HL-60 (cell line): Measurements from ENCODE around the gene CBX6.

Experiments used
- DNase-seq, 2 experiments: peaks; one replicate each; pipeline ENCODE4 v3.0.0-alpha.2; 2010 to 2020; ENCODE audit warnings: low read depth in 1 of 2, low spot score in 1 of 2
- H3K27ac ChIP-seq: fragments of 250-450 bp; sonication (Bioruptor Pico); replicated peaks from 2 replicates; pipeline ENCODE4 v1.5.1; 2020; ENCODE audit warnings: mild to moderate bottlenecking, moderate library complexity
- H3K27me3 ChIP-seq: fragments of 250-450 bp; sonication (Bioruptor Pico); 2 replicates; pipeline ENCODE4 v1.5.1; 2021; ENCODE audit warnings: mild to moderate bottlenecking, moderate library complexity; ENCODE audit not compliant: insufficient read depth, poor library complexity, severe bottlenecking
- H3K4me3 ChIP-seq: replicated peaks from 2 replicates; pipeline ENCODE4 v1.5.1; 2011; ENCODE audit warnings: mild to moderate bottlenecking, control low read depth, low read length; ENCODE audit not compliant: insufficient read depth
- CTCF ChIP-seq: IDR thresholded peaks from one replicate; pipeline ENCODE4 v1.5.1; 2011; ENCODE audit warnings: low read length, control low read depth, inconsistent platforms; ENCODE audit not compliant: insufficient read depth
- GABPA ChIP-seq: IDR thresholded peaks from 2 replicates; pipeline ENCODE4 v1.6.1; 2012; ENCODE audit warnings: low read depth
- POLR2AphosphoS5 ChIP-seq: IDR thresholded peaks from 2 replicates; pipeline ENCODE4 v1.6.1; 2012; ENCODE audit warnings: low read depth
- REST ChIP-seq: IDR thresholded peaks from 2 replicates; pipeline ENCODE4 v1.6.1; 2012; ENCODE audit warnings: low read depth; ENCODE audit not compliant: insufficient replicate concordance
- SPI1 ChIP-seq: IDR thresholded peaks from 2 replicates; pipeline ENCODE4 v1.6.1; 2012; ENCODE audit warnings: low read depth, mild to moderate bottlenecking, borderline replicate concordance

Gene CBX6

GRCh38 chr22:38842512-38843200, 29.4 kb downstream of the CBX6 start:
- Histone ChIP-seq H3K27ac (no peak overlapping the region), H3K27me3 (peaks cover 50% of the 10 kb centered on the region), H3K4me3 (no peak overlapping the region)
- no peak for DNase-seq
- TF ChIP-seq GABPA (no peak), SPI1 (no peak), REST (no peak), POLR2AphosphoS5 (no peak), CTCF (no peak)

GRCh38 chr22:38841635-38842034, 30.4 kb downstream of the CBX6 start:
- Histone ChIP-seq H3K4me3 (no peak overlapping the region), H3K27me3 (peaks cover 53% of the 10 kb centered on the region), H3K27ac (no peak overlapping the region)
- TF ChIP-seq REST (no peak), SPI1 (no peak), CTCF (no peak), GABPA (no peak), POLR2AphosphoS5 (no peak)
- no peak for DNase-seq

- no peak for DNase-seq
- Histone ChIP-seq H3K27ac (no peak overlapping the region), H3K4me3 (no peak overlapping the region), H3K27me3 (peaks cover 53% of the 10 kb centered on the region)
- no peak for TF ChIP-seq GABPA
- TF ChIP-seq SPI1 = 0 out of 2 replicates have a peak, but pooled peaks have one; percentile 14
Observed at GRCh38 chr22:38841211-38841610, 30.8 kb downstream of the CBX6 start.

- H3K27me3 ChIP-seq = peaks cover 44% of the 10 kb centered on the region
- TF ChIP-seq SPI1 = no peak
- no peak for TF ChIP-seq POLR2AphosphoS5
- no peak for TF ChIP-seq GABPA
- TF ChIP-seq REST = no peak
- TF ChIP-seq CTCF = no peak
- H3K4me3 ChIP-seq = no peak overlapping the region
- H3K27ac ChIP-seq = no peak overlapping the region
- DNase-seq = no peak
Observed at GRCh38 chr22:38840129-38840528, 31.9 kb downstream of the CBX6 start.
